COLO829 (cell line): ENCODE measurements around the gene KIF6.
"Not testable (repeated sequence)": the region's sequence is repeated elsewhere in the genome, so short reads cannot be mapped to it uniquely, and the experiment has no call there.

Experiments used
- DNase-seq: peaks from one replicate; pipeline ENCODE4 v3.0.0; 2012; ENCODE audit warnings: low spot score

The KIF6 gene

DNA sequence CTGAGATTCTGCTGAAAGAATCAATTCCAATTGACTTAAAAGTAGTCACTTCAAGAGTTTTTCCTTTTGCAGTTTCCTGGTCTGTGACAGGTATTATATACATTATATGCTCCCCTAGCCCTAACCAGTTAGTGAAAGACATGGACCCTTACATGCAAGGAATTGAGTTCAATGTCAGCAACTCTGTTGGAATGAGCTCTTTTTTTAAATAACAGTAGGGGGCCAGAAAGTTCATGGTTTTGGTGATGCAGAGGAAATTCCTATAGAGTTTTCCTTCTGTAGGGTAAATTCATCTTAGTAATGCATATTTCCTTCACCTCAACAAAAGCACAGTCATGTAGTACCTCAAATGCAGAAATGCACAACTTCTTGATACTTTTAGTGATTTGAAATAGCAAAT lies 172.2 kb downstream of the KIF6 start:
- no peak for DNase-seq

DNA sequence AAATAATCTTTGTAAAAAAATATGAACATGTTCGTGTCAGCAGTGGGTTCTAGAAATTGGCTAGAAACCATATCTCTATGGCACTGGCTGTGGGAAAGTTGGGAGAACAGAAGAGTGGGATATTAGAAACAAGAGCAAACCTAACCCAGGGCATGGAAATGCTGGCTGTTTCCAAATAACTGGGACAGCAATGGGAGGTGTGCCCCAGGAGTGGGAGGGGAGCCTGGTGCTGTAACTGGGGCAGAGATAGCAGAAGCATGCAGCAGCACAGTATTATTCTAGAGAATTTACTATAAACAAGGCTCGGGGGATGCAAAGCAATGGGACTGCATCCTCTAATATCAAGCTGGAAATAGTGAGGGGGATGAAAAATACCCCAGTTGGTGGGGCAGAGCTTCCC lies 175.0 kb downstream of the KIF6 start:
- no peak for DNase-seq

DNA sequence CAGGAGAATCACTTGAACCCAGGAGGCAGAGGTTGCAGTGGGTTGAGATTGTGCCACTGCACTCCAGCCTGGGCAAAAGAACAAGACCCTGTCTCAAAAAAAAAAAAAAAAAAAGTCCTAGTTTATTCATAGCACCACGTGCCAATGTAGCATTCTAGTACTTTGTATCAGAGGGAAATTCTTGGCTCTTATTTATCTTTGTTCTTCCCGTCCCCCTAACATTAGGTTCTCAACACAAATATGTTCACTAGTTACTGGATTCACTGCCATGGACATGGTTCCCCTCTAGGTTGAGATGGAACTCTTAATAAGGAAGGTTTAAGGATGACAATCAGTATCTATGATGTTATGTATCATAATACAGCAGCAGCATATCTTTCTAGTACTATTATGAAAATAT lies 178.5 kb downstream of the KIF6 start:
- DNase-seq, result no peak

DNA sequence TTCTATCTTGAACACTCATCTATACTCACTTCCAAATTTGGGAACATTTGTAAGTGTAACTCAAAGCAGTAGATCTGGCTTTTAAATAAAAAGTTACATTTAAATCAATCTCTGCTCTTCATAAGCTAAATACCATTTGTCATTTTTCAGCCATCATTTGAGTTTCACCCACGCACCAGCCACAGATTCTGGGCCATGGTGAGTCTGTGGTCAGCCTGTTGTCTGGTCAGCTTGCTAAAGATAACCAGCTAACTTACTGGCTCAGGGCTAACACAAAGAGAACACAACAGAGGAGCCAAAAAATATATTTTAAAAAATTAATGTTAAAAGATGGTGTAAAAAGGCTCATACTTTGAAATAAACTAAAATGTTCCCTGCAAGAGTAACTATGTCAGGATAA lies 181.3 kb downstream of the KIF6 start:
- no peak for DNase-seq

DNA sequence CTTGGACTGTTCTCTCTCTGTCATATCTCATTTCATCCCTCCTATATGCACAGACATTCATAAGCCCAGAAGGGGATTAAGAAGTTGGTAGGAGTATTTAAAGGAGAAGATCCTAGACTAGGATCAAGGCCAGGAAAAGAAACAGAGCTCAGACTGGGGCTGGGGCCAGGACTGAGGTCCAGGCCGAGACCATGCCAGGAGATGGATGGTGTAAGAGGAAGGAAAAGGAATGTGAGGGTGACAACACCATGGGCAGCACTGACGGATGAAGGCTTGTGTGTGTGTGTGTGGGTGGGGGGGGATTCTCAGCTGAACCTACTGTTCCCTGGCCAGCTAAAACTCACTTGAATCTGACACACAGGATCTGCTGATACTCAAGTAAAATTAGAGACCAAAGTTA lies 182.1 kb downstream of the KIF6 start:
- DNase-seq, result no peak

DNA sequence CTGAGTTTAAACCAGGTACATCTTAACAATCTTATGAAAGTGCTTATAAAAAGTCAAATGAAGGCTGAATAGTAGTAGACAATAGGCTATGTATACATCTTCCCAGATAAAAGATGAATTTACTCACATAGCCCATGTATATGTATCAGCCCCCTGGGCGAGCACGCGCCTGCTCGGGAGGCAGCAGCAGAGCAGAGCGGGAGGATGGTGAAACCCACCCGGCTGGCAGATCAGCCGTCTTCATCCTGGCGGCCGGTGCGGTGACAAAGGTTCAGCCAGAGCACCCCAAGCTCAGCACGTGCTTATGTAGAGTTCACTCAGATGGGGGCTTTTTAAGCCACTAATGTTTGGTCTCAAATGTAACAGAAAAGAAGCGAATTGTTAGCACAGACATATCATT lies 184.8 kb downstream of the KIF6 start:
- no peak for DNase-seq

- DNase-seq, result peak; percentile 53
Observed at GRCh38 chr6:39530201-39530759, 194.9 kb downstream of the KIF6 start.

DNA sequence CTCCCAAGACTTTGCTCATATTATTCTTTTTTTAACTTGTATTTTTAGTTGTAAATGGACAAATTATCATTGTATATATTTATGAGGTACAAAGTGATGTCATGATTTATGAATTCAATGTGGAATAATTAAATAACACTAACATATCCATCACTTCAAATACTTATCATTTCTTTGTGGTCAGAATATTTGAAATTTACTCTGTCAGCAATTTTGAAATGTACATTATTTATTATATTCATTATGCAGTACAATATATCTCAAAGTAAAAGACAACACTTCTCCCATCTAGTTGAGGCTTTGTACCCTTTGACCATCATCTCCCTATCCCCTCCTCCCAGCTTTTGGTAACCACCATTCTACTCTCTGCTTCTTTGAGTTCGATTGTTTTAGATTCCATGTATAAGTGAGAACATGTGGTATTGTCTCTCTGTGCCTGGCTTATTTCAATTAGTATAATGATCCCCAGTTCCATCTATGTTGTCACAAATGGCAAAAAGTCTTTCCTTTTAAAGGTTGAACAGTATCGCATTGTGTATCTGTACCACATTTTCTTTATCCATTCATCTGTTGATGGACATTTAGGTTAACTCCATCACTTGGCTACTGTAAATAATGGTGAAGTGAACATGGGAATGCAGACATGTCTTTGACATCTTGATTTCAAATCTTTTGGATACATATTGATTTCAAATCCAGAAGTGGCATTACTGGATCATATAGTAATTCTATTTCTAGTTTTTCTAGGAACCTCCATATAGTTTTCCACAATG lies 197.2 kb downstream of the KIF6 start:
- no peak for DNase-seq

DNA sequence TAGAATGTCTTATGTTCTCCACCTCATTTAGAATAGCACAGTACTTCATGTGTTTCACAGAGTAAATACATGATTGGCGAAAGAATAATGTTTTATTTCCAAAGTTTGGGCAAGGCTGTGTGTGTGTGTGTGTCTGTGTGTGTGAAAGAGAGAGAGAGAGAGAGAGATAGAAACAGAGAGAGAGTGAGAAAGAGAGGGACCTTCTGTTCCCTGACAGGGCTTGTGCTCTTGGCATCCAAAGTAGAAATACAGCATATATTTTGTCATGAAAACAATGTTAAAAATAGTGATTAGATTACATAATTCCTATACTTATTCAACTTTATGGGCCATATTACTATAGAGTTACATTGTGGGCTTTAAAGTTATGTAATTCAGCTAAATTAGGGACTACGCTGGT lies 201.2 kb downstream of the KIF6 start:
- no peak for DNase-seq

GRCh38 chr6:39521958-39522357 lies 203.2 kb downstream of the KIF6 start:
- no peak for DNase-seq

- DNase-seq, result no peak
Observed at GRCh38 chr6:39520916-39521315, 204.3 kb downstream of the KIF6 start.

GRCh38 chr6:39520411-39520810 lies 204.8 kb downstream of the KIF6 start:
- no peak for DNase-seq

DNA sequence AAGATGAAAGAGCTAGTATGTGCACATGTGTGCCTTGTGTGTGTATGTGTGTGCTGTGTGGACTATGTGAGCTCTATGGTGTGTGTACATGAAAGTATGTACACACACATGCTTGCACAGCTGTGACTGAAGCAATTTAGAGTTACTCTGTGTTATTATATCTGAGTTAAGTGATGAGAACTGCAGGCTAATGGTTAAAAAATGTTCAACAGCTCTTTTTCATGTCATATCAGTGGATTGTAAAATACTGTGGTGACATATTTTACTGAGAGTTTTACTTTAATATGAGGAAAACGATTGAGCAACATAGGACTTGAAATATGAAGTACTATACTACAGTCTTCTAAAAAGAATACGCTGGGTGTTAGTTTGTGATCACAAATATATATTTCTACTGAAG lies 207.0 kb downstream of the KIF6 start:
- DNase-seq, result no peak

DNA sequence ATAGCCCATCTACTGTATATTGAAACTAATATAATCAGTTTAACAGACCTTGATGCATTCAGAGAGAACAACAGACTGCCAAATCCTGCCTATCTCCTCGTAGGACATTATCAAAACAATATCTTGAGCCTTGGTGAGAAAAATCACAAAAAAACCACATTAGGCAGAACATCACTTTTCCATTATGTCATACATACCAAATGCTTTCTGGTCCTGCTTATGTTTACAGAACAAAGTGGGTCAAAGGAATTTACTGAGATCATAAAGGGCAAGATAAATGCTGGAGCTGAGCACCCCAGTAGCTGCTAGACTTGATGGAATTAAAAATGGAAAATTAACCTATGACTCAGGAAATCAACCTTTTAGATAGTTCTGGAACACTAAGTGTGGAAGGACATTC lies 207.5 kb downstream of the KIF6 start:
- DNase-seq, result no peak

DNA sequence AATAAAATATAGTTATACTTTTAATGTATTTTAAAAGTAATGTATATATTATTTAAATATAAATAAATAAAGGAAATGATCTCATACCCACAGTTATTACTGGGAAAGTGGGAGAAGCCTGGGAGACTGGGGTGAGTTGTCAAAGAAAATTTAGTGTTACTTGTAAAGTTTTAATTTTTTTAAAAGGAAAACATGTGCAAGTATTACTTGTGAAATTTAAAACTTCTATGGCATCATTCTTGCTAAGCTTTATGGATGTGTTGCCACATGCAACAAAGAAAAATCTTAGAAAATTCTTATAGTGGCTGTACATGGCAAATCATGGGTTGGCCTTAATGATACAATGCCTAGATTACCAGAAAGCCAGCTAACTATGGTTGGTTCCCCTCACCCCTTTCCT lies 208.7 kb downstream of the KIF6 start:
- no peak for DNase-seq

DNA sequence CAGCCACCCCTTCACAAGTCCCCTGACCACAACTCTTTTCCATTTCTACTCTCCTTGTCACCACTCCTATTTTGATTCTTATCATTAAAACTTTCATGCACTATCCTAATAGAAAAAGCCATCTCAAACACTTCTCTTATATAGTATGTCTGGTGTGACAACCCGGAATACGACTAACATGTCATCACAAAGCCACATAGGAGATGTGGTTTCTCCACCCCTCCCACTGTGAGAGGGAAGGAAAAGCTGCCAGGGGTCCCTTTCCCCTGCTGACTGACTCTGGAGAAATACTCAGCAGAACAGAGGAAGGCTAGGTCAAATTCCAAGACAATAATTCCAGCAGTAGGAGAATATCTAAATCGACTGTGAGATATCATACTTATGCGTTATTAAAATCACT lies 209.7 kb downstream of the KIF6 start:
- no peak for DNase-seq

DNA sequence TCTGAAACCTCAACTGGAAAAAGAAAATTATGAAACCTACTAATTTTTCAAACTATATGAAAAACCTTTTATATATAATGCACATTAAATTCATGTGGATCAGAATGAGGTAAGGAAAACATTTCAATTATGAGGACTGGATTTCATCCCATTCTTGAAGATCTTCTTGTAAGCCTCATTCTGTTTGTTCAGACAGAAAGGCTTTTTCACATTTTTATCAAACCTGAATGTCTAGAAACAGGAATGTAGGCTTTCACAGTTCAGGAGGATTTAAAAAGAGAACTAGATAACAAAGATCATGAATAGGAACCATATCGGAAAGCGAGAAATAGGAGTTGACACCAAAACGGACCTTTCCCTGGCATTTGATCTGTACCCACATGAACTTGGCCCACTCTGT lies 210.2 kb downstream of the KIF6 start:
- no peak for DNase-seq

DNA sequence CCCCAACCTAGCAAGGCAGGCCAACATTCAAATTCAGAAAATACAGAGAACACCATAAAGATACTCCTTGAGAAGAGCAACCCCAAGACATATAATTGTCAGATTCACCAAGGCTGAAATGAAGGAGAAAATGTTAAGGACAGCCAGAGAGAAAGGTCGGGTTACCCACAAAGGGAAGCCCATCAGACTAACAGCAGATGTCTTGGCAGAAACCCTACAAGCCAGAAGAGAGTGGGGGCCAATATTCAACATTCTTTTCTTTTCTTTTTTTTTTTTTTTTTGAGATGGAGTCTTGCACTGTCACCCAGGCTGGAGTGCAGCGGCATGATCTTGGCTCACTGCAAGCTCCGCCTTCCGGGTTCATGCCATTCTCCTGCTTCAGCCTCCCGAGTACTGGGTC lies 215.4 kb downstream of the KIF6 start:
- not testable (repeated sequence) for DNase-seq

DNA sequence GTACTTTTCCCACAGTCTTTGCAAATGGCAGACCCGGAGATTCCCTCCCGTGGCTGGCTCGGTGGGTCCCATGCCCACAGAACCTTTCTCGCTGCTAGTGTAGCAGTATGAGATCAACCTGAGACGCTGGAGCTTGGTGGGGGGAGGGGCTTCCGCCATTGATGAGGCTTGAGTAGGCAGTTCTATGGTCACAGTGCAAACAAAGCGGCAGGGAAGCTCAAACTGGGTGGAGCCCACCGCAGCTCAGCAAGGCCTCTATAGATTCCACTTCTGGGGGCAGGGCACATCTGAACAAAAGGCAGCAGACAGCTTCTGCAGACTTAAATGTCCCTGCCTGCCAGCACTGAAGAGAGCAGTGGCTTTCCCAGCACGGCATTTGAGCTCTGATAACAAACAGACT lies 216.7 kb downstream of the KIF6 start:
- DNase-seq, result no peak

- DNase-seq, result no peak
Observed at GRCh38 chr6:39507331-39507998, 217.7 kb downstream of the KIF6 start.

GRCh38 chr6:39502362-39502955 lies 222.7 kb downstream of the KIF6 start:
- not testable (repeated sequence) for DNase-seq

DNA sequence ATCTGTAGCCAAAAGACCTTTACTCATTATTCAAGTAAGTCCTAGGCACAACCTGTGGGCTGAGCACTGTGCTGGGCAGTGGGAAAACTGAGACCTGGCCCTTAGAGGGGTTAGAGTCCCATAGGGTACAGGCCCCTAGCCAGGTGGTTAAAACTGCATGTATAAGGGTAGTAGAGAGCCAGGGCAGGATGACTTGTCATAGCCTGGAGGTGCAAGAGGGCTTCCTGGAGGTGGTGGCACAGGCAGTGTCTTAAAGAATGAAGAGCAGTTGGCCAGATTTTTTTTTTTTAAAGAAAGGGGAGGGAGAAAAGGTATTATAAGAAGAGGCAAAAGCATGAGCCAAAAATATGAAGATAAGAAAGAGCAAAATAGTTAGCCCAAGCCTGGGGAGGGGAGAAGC lies 226.2 kb downstream of the KIF6 start:
- DNase-seq, result no peak

GRCh38 chr6:39498096-39498495 lies 227.1 kb downstream of the KIF6 start:
- no peak for DNase-seq
